IMR-90 (cell line): ENCODE data around the gene ITGA6. TPM values are rescaled to one million over a fixed set of nuclear protein-coding genes. Genes with fewer than 3 reads are reported as not detected.

Experiments used
- ATAC-seq: fragments of 200-7000 bp; cut with Tn5 transposase; 2 replicates; pipeline ENCODE4 v1.9.1; 2020; ENCODE audit warnings: low read depth, mild to moderate bottlenecking, moderate library complexity
- BruUV-seq: library from RNA; stranded (reverse); fragments of 400-500 nt; replicated peaks from 2 replicates; lab custom pipeline; 2021; lab: Mats Ljungman, UMichigan
- CTCF ChIA-PET: fragments of 300-600 bp; formaldehyde crosslinking; extraction: SDS; loops from one replicate; lab custom pipeline; 2021; ENCODE audit warnings: antibody characterized with exemption; lab: Yijun Ruan, JAX
- POLR2A ChIA-PET: fragments of 300-600 bp; sonication (Branson Sonifier 250); formaldehyde crosslinking; loops from one replicate; lab custom pipeline; 2022; ENCODE audit warnings: antibody characterized with exemption; ENCODE audit not compliant: unreplicated experiment; lab: Charles Lee
- DNase-seq: peaks from one replicate; pipeline ENCODE4 v3.0.0; 2013
- H2AFZ ChIP-seq: replicated peaks from 2 replicates; pipeline ENCODE3; 2013; ENCODE audit warnings: low read length, mild to moderate bottlenecking; ENCODE audit not compliant: poor library complexity
- H2AK5ac ChIP-seq: 2 replicates; pipeline ENCODE4 v1.6.1; 2013; ENCODE audit warnings: low read depth, low read length, inconsistent platforms
- H2AK9ac ChIP-seq: replicated peaks from 2 replicates; pipeline ENCODE3; 2013; ENCODE audit warnings: mild to moderate bottlenecking, low read depth, low read length, moderate library complexity; ENCODE audit not compliant: poor library complexity
- H2BK120ac ChIP-seq: 2 replicates; pipeline ENCODE4 v1.6.1; 2013; ENCODE audit warnings: low read depth, low read length, inconsistent platforms
- H2BK15ac ChIP-seq: 3 replicates; pipeline ENCODE4 v1.6.1; 2013; ENCODE audit warnings: low read depth, low read length, inconsistent platforms
- H2BK20ac ChIP-seq: 2 replicates; pipeline ENCODE4 v1.6.1; 2013; ENCODE audit warnings: low read depth, mild to moderate bottlenecking, inconsistent platforms, low read length, moderate library complexity
- H2BK5ac ChIP-seq: 2 replicates; pipeline ENCODE4 v1.6.1; 2013; ENCODE audit warnings: mild to moderate bottlenecking, low read depth, low read length, inconsistent platforms; ENCODE audit not compliant: poor library complexity, severe bottlenecking
- H3K14ac ChIP-seq: replicated peaks from 2 replicates; pipeline ENCODE4 v1.6.1; 2013; ENCODE audit warnings: low read depth, low read length, inconsistent platforms
- H3K18ac ChIP-seq: 2 replicates; pipeline ENCODE4 v1.6.1; 2013; ENCODE audit warnings: low read depth, low read length, control low read depth
- H3K23ac ChIP-seq: 2 replicates; pipeline ENCODE4 v1.6.1; 2013; ENCODE audit warnings: low read depth, low read length, inconsistent platforms
- H3K27ac ChIP-seq: 2 replicates; pipeline ENCODE4 v1.5.1; 2013; ENCODE audit warnings: mild to moderate bottlenecking, control low read depth, low read length; ENCODE audit not compliant: insufficient read depth
- H3K27me3 ChIP-seq: 2 replicates; pipeline ENCODE4 v1.6.1; 2013; ENCODE audit warnings: low read length; ENCODE audit not compliant: control insufficient read depth, insufficient read depth
- H3K36me3 ChIP-seq: 2 replicates; pipeline ENCODE4 v1.6.1; 2013; ENCODE audit warnings: low read length, mixed read lengths; ENCODE audit not compliant: control insufficient read depth, insufficient read depth
- H3K4ac ChIP-seq: 2 replicates; pipeline ENCODE4 v1.6.1; 2013; ENCODE audit warnings: low read depth, low read length, inconsistent platforms
- H3K4me1 ChIP-seq: 2 replicates; pipeline ENCODE4 v1.6.1; 2013; ENCODE audit warnings: low read length, mixed read lengths; ENCODE audit not compliant: control insufficient read depth, insufficient read depth
- H3K4me2 ChIP-seq: 2 replicates; pipeline ENCODE4 v1.6.1; 2013; ENCODE audit warnings: low read depth, mild to moderate bottlenecking, control low read depth, low read length, moderate library complexity
- H3K4me3 ChIP-seq: 2 replicates; pipeline ENCODE4 v1.5.1; 2013; ENCODE audit warnings: low read depth, mild to moderate bottlenecking, control low read depth, low read length, moderate library complexity; ENCODE audit not compliant: insufficient read depth
- H3K56ac ChIP-seq: 2 replicates; pipeline ENCODE4 v1.6.1; 2013; ENCODE audit warnings: low read length, inconsistent platforms; ENCODE audit not compliant: insufficient read depth; ENCODE audit errors: extremely low read depth
- H3K79me1 ChIP-seq, 2 experiments: 2 replicates each; pipeline ENCODE4 v1.6.1; 2013; ENCODE audit warnings: low read length in 2 of 2, inconsistent platforms in 1 of 2, low read depth in 1 of 2
- H3K9ac ChIP-seq: 2 replicates; pipeline ENCODE4 v1.6.1; 2013; ENCODE audit warnings: low read depth, low read length, control low read depth
- H3K9me1 ChIP-seq: 2 replicates; pipeline ENCODE4 v1.6.1; 2013; ENCODE audit warnings: low read length, inconsistent platforms; ENCODE audit not compliant: insufficient read depth
- H3K9me3 ChIP-seq: 2 replicates; pipeline ENCODE4 v1.6.1; 2013; ENCODE audit warnings: low read length; ENCODE audit not compliant: control insufficient read depth, insufficient read depth
- H4K20me1 ChIP-seq: 2 replicates; pipeline ENCODE4 v1.6.1; 2013; ENCODE audit warnings: low read length, inconsistent platforms; ENCODE audit not compliant: insufficient read depth
- H4K5ac ChIP-seq: 2 replicates; pipeline ENCODE4 v1.6.1; 2013; ENCODE audit warnings: mild to moderate bottlenecking, low read depth, low read length, control low read depth
- H4K8ac ChIP-seq, 2 experiments: 2 replicates each; pipeline ENCODE4 v1.6.1; 2013; ENCODE audit warnings: low read depth in 2 of 2, low read length in 2 of 2, control low read depth in 1 of 2, inconsistent platforms in 1 of 2
- H4K91ac ChIP-seq: 2 replicates; pipeline ENCODE4 v1.6.1; 2013; ENCODE audit warnings: low read depth, low read length, inconsistent platforms; ENCODE audit not compliant: insufficient read depth
- BHLHE40 ChIP-seq: fragments of 150-350 bp; IDR thresholded peaks from 2 replicates; pipeline ENCODE4 v1.6.1; 2016; ENCODE audit warnings: mild to moderate bottlenecking, low read depth, low read length
- CEBPB ChIP-seq: IDR thresholded peaks from 2 replicates; pipeline ENCODE4 v1.6.1; 2012; ENCODE audit warnings: low read depth, low read length, improper control_type of control experiment
- FOS ChIP-seq: fragments of 150-350 bp; IDR thresholded peaks from 2 replicates; pipeline ENCODE4 v1.6.1; 2016; ENCODE audit warnings: low read depth, low read length
- POLR2A ChIP-seq: IDR thresholded peaks from 2 replicates; pipeline ENCODE4 v1.6.1; 2012; ENCODE audit warnings: mild to moderate bottlenecking, low read depth, low read length
- RCOR1 ChIP-seq: IDR thresholded peaks from 2 replicates; pipeline ENCODE4 v1.6.1; 2012; ENCODE audit warnings: mild to moderate bottlenecking, low read length, improper control_type of control experiment; ENCODE audit not compliant: insufficient replicate concordance
- WGBS, 2 experiments: methylation state at CpG; one replicate each; pipeline versions ENCODE4 v1.1.5 to v1.1.7; 2013; ENCODE audit warnings: missing lambda C conversion rate in 2 of 2; ENCODE audit not compliant: insufficient read length in 1 of 2; ENCODE audit errors: extremely low coverage in 2 of 2; 5-methylcytosine and 5-hydroxymethylcytosine counted together
- dilution Hi-C: fragments of 300-500 bp; cut with HindIII; formaldehyde crosslinking; loops from one replicate; pipeline ENCODE4 v1.14.3; 2018; ENCODE audit warnings: low sequenced_read_pairs; ENCODE audit not compliant: unreplicated experiment
- in situ Hi-C: fragments of 300-500 bp; cut with MboI; formaldehyde crosslinking; loops from 3 replicates; pipeline ENCODE4 v1.14.3; 2019; ENCODE audit warnings: low sequenced_read_pairs, inconsistent platforms, mixed read lengths
- intact Hi-C: fragments of 100-400 bp; cut with micrococcal nuclease; formaldehyde crosslinking; loops from 2 replicates; pipeline ENCODE4 v1.10.0; 2022
- polyA plus RNA-seq, 3 experiments: library from polyadenylated mRNA; depleted of rRNA; stranded (reverse); fragments of >200 nt; gene quantifications; 2 replicates each; pipeline ENCODE4 v1.2.3, GENCODE V29; 2012; ENCODE audit warnings: low replicate concordance in 1 of 3
- total RNA-seq: library from RNA; depleted of rRNA; stranded (reverse); fragments of >200 nt; gene quantifications from 2 replicates; pipeline ENCODE4 v1.2.3, GENCODE V29; 2012

The ITGA6 gene
- total and polyA plus RNA-seq, 2 of the 4 experiments (the other 2 are of a cell fraction), result 12.5 to 43.9 TPM

GRCh38 chr2:172452845-172453244 lies 25.5 kb downstream of the ITGA6 start:
- no peak overlapping the region for H2BK15ac ChIP-seq
- WGBS, 2 experiments, result no CpG with 5 or more reads among the region's 2 CpGs
- CTCF ChIA-PET, result interaction anchor here (1.0 to 1.1 kb wide), 2 partner anchors 33 to 175 kb away, joined by 4 to 5 read pairs; no protein-coding TSS in a partner anchor
- no peaks in the 10 kb centered on the region for H3K9me3 ChIP-seq
- H3K4ac ChIP-seq, result no peak overlapping the region
- no TSS peak for BruUV-seq
- no peak overlapping the region for H2AK9ac ChIP-seq
- no peak for DNase-seq
- no peak overlapping the region for H3K18ac ChIP-seq
- H2BK120ac ChIP-seq, result no peak overlapping the region
- H3K79me1 ChIP-seq, result peaks cover 36 to 39% of the 10 kb centered on the region in 2 experiments
- no peak overlapping the region for H3K27ac ChIP-seq
- no peak for TF ChIP-seq POLR2A
- TF ChIP-seq CEBPB, result no peak
- no peak for TF ChIP-seq BHLHE40
- no peak for TF ChIP-seq RCOR1
- no peak for TF ChIP-seq FOS
- no peak overlapping the region for H3K56ac ChIP-seq
- no peak overlapping the region for H4K91ac ChIP-seq
- ATAC-seq, result no peak
- H4K5ac ChIP-seq, result no peak overlapping the region
- H3K27me3 ChIP-seq, result no peaks in the 10 kb centered on the region
- H4K20me1 ChIP-seq, result no peaks in the 10 kb centered on the region; the same call in 1 of the 2 replicates
- peaks cover 7% of the 10 kb centered on the region; the same call in 1 of the 2 replicates for H3K9me1 ChIP-seq
- H2AFZ ChIP-seq, result no peak overlapping the region
- H2BK20ac ChIP-seq, result no peak overlapping the region
- no peak overlapping the region for H4K8ac ChIP-seq
- POLR2A ChIA-PET, result no interaction called here
- dilution Hi-C loops, result no loop called here
- no peak overlapping the region for H3K23ac ChIP-seq
- in situ Hi-C loops, result loop anchor here (25.0 kb wide), 2 partner anchors 641 to 741 kb away; no protein-coding TSS in a partner anchor
- no peak overlapping the region for H2AK5ac ChIP-seq
- no peak overlapping the region for H3K4me3 ChIP-seq
- no peak overlapping the region for H2BK5ac ChIP-seq
- H3K14ac ChIP-seq, result no peak overlapping the region
- H3K36me3 ChIP-seq, result no peaks in the 10 kb centered on the region
- peaks cover 2% of the 10 kb centered on the region for H3K4me1 ChIP-seq
- intact Hi-C loops, result no loop called here
- no peak overlapping the region for H3K4me2 ChIP-seq
- no peak overlapping the region for H3K9ac ChIP-seq
